GM12878 (cell line): ENCODE measurements around the gene NLRP6. TPM values are rescaled to one million over a fixed set of nuclear protein-coding genes. Genes with fewer than 3 reads are reported as not detected.
"Not testable (repeated sequence)": the region's sequence is repeated elsewhere in the genome, so short reads cannot be mapped to it uniquely, and the experiment has no call there.

ENCODE experiments used
- ATAC-seq: fragments of 200-7000 bp; cut with Tn5 transposase; 3 replicates; pipeline ENCODE4 v1.9.1; 2020; ENCODE audit warnings: mild to moderate bottlenecking, moderate library complexity
- BruUV-seq: library from RNA; stranded (reverse); fragments of 400-500 nt; replicated peaks from 2 replicates; lab custom pipeline; 2021; lab: Mats Ljungman, UMichigan
- CTCF ChIA-PET: fragments of 300-600 bp; sonication (Branson Sonifier 250); formaldehyde crosslinking; extraction: SDS; loops from one replicate; lab custom pipeline; 2021; ENCODE audit warnings: inconsistent platforms; lab: Yijun Ruan, JAX
- POLR2A ChIA-PET: fragments of 350-600 bp; formaldehyde crosslinking; extraction: SDS; loops from one replicate; lab custom pipeline; 2021; ENCODE audit warnings: inconsistent platforms; lab: Charles Lee
- RAD21 ChIA-PET: fragments of 300-600 bp; sonication (Branson Sonifier 250); formaldehyde crosslinking; loops from one replicate; lab custom pipeline; 2023; ENCODE audit warnings: antibody characterized with exemption; ENCODE audit not compliant: unreplicated experiment; lab: Charles Lee
- SMC1A ChIA-PET: fragments of 300-600 bp; sonication (Branson Sonifier 250); formaldehyde crosslinking; loops from one replicate; lab custom pipeline; 2023; ENCODE audit not compliant: unreplicated experiment, uncharacterized antibody; lab: Charles Lee
- DNase-seq: peaks from one replicate; pipeline ENCODE4 v3.0.0-alpha.2; 2011; ENCODE audit warnings: low read depth, low spot score
- FAIRE-seq: peaks from 3 replicates; lab custom pipeline; 2011; peaks lifted over from hg19 to GRCh38; lab: Jason Lieb, UNC
- H2AFZ ChIP-seq: 2 replicates; pipeline ENCODE4 v1.6.0; 2011; ENCODE audit warnings: low read depth, low read length, control low read depth; ENCODE audit not compliant: control insufficient read depth
- H3K27ac ChIP-seq: 2 replicates; pipeline ENCODE4 v1.5.1; 2011; ENCODE audit warnings: control low read depth; ENCODE audit not compliant: control insufficient read depth, insufficient read depth
- H3K27me3 ChIP-seq, 2 experiments: replicated peaks in 1 of 2; 2 replicates each; pipeline versions ENCODE4 v1.6.0 to v1.6.1; 2011; ENCODE audit warnings: low read length in 1 of 2; ENCODE audit not compliant: control insufficient read depth in 2 of 2, insufficient read depth in 2 of 2
- H3K36me3 ChIP-seq, 2 experiments: 2 replicates each; pipeline ENCODE4 v1.5.1; 2011; ENCODE audit warnings: low read length in 1 of 2; ENCODE audit not compliant: control insufficient read depth in 2 of 2, insufficient read depth in 2 of 2
- H3K4me1 ChIP-seq: 2 replicates; pipeline ENCODE4 v1.6.1; 2011; ENCODE audit warnings: mild to moderate bottlenecking, low read length, moderate library complexity, mixed read lengths; ENCODE audit not compliant: control insufficient read depth, insufficient read depth
- H3K4me2 ChIP-seq: 2 replicates; pipeline ENCODE4 v1.6.0; 2011; ENCODE audit warnings: control low read depth; ENCODE audit not compliant: control insufficient read depth, insufficient read depth
- H3K4me3 ChIP-seq: fragments of 200-600 bp; sonication (generic); 2 replicates; pipeline ENCODE4 v1.5.1; 2016
- H3K79me2 ChIP-seq: 2 replicates; pipeline ENCODE4 v1.6.0; 2011; ENCODE audit warnings: low read length; ENCODE audit not compliant: control insufficient read depth, insufficient read depth
- H3K9ac ChIP-seq: 2 replicates; pipeline ENCODE4 v1.8.0; 2011; ENCODE audit warnings: low read length, control low read depth, mixed read lengths; ENCODE audit not compliant: control insufficient read depth, insufficient read depth
- H3K9me3 ChIP-seq: replicated peaks from 3 replicates; pipeline ENCODE4 v1.5.1; 2011; ENCODE audit warnings: mild to moderate bottlenecking, low read length; ENCODE audit not compliant: control insufficient read depth, insufficient read depth
- H4K20me1 ChIP-seq: 2 replicates; pipeline ENCODE4 v1.6.0; 2011; ENCODE audit not compliant: control insufficient read depth, insufficient read depth
- FOS ChIP-seq: IDR thresholded peaks from 3 replicates; pipeline ENCODE4 v1.6.1; 2011; ENCODE audit warnings: borderline replicate concordance; ENCODE audit not compliant: insufficient read length; ENCODE audit errors: extremely low read depth
- FOXK2 ChIP-seq: fragments of 450-650 bp; IDR thresholded peaks from 2 replicates; pipeline ENCODE4 v1.6.1; 2017; ENCODE audit warnings: mild to moderate bottlenecking, moderate library complexity
- MTA2 ChIP-seq: fragments of 450-650 bp; IDR thresholded peaks from 2 replicates; pipeline ENCODE4 v1.6.1; 2016; ENCODE audit warnings: low read depth, mild to moderate bottlenecking, moderate library complexity
- MXI1 ChIP-seq: fragments of 150-350 bp; IDR thresholded peaks from 2 replicates; pipeline ENCODE4 v1.6.1; 2011; ENCODE audit warnings: low read depth, mild to moderate bottlenecking, inconsistent platforms, low read length, improper control_type of control experiment
- RELA ChIP-seq: fragments of 450-650 bp; IDR thresholded peaks from 2 replicates; pipeline ENCODE4 v1.8.0; 2014; ENCODE audit warnings: borderline replicate concordance; ENCODE audit not compliant: partially characterized antibody
- RELB ChIP-seq: fragments of 450-650 bp; IDR thresholded peaks from 2 replicates; pipeline ENCODE4 v1.6.1; 2017; ENCODE audit warnings: low read depth, mild to moderate bottlenecking, moderate library complexity
- TCF7 ChIP-seq: IDR thresholded peaks from 2 replicates; pipeline ENCODE4 v1.6.1; 2014; ENCODE audit warnings: antibody characterized with exemption, borderline replicate concordance
- WRNIP1 ChIP-seq: IDR thresholded peaks from 2 replicates; pipeline ENCODE4 v1.6.1; 2011; ENCODE audit warnings: low read depth, low read length, improper control_type of control experiment, borderline replicate concordance
- ZNF384 ChIP-seq: IDR thresholded peaks from 2 replicates; pipeline ENCODE4 v1.6.1; 2012; ENCODE audit warnings: low read depth, mild to moderate bottlenecking, low read length, improper control_type of control experiment, borderline replicate concordance
- ZNF622 ChIP-seq: fragments of 450-650 bp; IDR thresholded peaks from 2 replicates; pipeline ENCODE4 v1.6.1; 2017; ENCODE audit warnings: mild to moderate bottlenecking, inconsistent platforms
- whole genome bisulfite sequencing: methylation state at CpG from one replicate; pipeline ENCODE4 v1.1.6; 2016; ENCODE audit warnings: low lambda C conversion rate; ENCODE audit not compliant: insufficient replicate concordance, insufficient coverage; ENCODE audit errors: missing lambda C conversion rate; 5-methylcytosine and 5-hydroxymethylcytosine counted together
- in situ Hi-C: fragments of 300-500 bp; cut with MboI; formaldehyde crosslinking; loops from 9 replicates; pipeline ENCODE4 v1.14.3; 2018; ENCODE audit warnings: mixed read lengths
- intact Hi-C: fragments of 100-400 bp; cut with micrococcal nuclease; formaldehyde crosslinking; loops from one replicate; pipeline ENCODE4 v1.14.2; 2022; ENCODE audit not compliant: unreplicated experiment
- polyA plus RNA-seq, 11 experiments: library from polyadenylated mRNA; depleted of rRNA in 4 of 11; unstranded in 6 of 11; stranded (reverse) in 5 of 11; fragments of >200 nt; fragmentation: Nextera tagmentation in 4 of 11; fragmentation: Illumina TruSeq in 1 of 11; extraction: Ambion mirVana in 4 of 11; extraction: Trizol in 1 of 11; gene quantifications; 1 replicate in 1 of 11; 2 replicates in 10 of 11; pipeline versions ENCODE4 v1.2.1 to v1.2.3, GENCODE V29; 2011 to 2016; ENCODE audit warnings: inconsistent platforms in 2 of 11, missing spikeins in 2 of 11, low read depth in 1 of 11
- total RNA-seq, 4 experiments: library from RNA; depleted of rRNA in 3 of 4; stranded (reverse); fragments of >200 nt in 3 of 4; fragmentation: Illumina TruSeq in 1 of 4; extraction: Trizol in 1 of 4; gene quantifications; 2 replicates each; pipeline versions ENCODE4 v1.2.1 to v1.2.3, GENCODE V29; 2013 to 2021

The NLRP6 gene
- total and polyA plus RNA-seq, 10 of the 15 experiments (the other 5 are each of a cell fraction or from before 2014, with no cell fraction given), result 0.03 to 0.11 TPM; not detected in 8

GRCh38 chr11:285894-286220, 7.7 kb downstream of the NLRP6 start:
- peaks cover 8 to 11% of the 10 kb centered on the region in 2 experiments for H3K27me3 ChIP-seq
- TF ChIP-seq ZNF384, result no peak
- no peak for TF ChIP-seq FOXK2
- no peak for TF ChIP-seq MXI1
- TF ChIP-seq TCF7, result no peak
- no peak for TF ChIP-seq RELA
- no peak for TF ChIP-seq FOS
- TF ChIP-seq RELB, result no peak
- TF ChIP-seq MTA2, result no peak
- no peak for TF ChIP-seq WRNIP1
- no peak for TF ChIP-seq ZNF622
- TF ChIP-seq, all 136 proteins: peak for 0
- Histone ChIP-seq H3K9ac (no peak overlapping the region), H3K27ac (no peak overlapping the region), H2AFZ (no peak overlapping the region), H3K4me3 (no peak overlapping the region), H3K79me2 (no peaks in the 10 kb centered on the region), H3K4me2 (no peak overlapping the region), H3K4me1 (peaks cover 8% of the 10 kb centered on the region; the same call in 1 of the 2 replicates), H4K20me1 (no peaks in the 10 kb centered on the region), H3K36me3 (no peaks in the 10 kb centered on the region), H3K9me3 (no peaks in the 10 kb centered on the region)
- in situ Hi-C loops, result no loop called here
- intact Hi-C loops, result no loop called here
- CTCF ChIA-PET, result no interaction called here
- DNase-seq (no peak), FAIRE-seq (no peak), ATAC-seq (no peak)
- RAD21 ChIA-PET, result no interaction called here
- POLR2A ChIA-PET, result interaction anchor here (0.7 kb wide), 1 partner anchor 415 kb away, joined by 3 read pairs; no protein-coding TSS in a partner anchor
- WGBS, result 24% methylated on average over 8 of the region's 8 CpGs
- no TSS peak for BruUV-seq
- SMC1A ChIA-PET, result interaction anchor here (0.6 to 1.7 kb wide), 2 partner anchors 10 to 11 kb away, joined by 3 to 4 read pairs; no protein-coding TSS in a partner anchor

- H2AFZ ChIP-seq, H3K27me3 ChIP-seq, FAIRE-seq, H3K9me3 ChIP-seq, intact Hi-C loops, H3K36me3 ChIP-seq, H3K9ac ChIP-seq, H3K4me1 ChIP-seq, H3K79me2 ChIP-seq, H4K20me1 ChIP-seq, H3K27ac ChIP-seq, DNase-seq, BruUV-seq, H3K4me3 ChIP-seq, H3K4me2 ChIP-seq, in situ Hi-C loops, ATAC-seq: not testable (repeated sequence)
- ChIA-PET CTCF (interaction anchor here (0.7 kb wide), 1 partner anchor 33 kb away, joined by 7 read pairs; no protein-coding TSS in a partner anchor), POLR2A (interaction anchor here (1.4 to 3.5 kb wide), 2 partner anchors 16 to 20 kb away, joined by 3 to 10 read pairs; no protein-coding TSS in a partner anchor), SMC1A (interaction anchor here (0.7 kb wide), 1 partner anchor 60 kb away, joined by 3 read pairs; no protein-coding TSS in a partner anchor), RAD21 (interaction anchor here (0.6 kb wide), 1 partner anchor 69 kb away, joined by 3 read pairs; no protein-coding TSS in a partner anchor)
- 76% methylated on average over 23 of the region's 27 CpGs for WGBS
Observed at GRCh38 chr11:286977-287820, 9.0 kb downstream of the NLRP6 start.
